IPS DF 19.7 (cell line): ENCODE measurements around the gene MTMR3.

ENCODE experiments used
- DNase-seq: peaks from one replicate; pipeline ENCODE4 v3.0.0-alpha.2; 2013; ENCODE audit warnings: low read depth, low spot score

Gene MTMR3

GRCh38 chr22:30027169-30027568 lies 144.2 kb downstream of the MTMR3 start:
- no peak for DNase-seq

- DNase-seq = no peak
Measured at GRCh38 chr22:30027791-30028190, 144.8 kb downstream of the MTMR3 start.

- no peak for DNase-seq
Measured at GRCh38 chr22:30028731-30029130, 145.8 kb downstream of the MTMR3 start.

GRCh38 chr22:30029512-30029911 lies 146.5 kb downstream of the MTMR3 start:
- DNase-seq = no peak

- no peak for DNase-seq
Measured at GRCh38 chr22:30030329-30030728, 147.4 kb downstream of the MTMR3 start.

- DNase-seq = no peak
Measured at GRCh38 chr22:30031328-30031727, 148.4 kb downstream of the MTMR3 start.

GRCh38 chr22:30031764-30032455 lies 148.9 kb downstream of the MTMR3 start:
- DNase-seq = no peak

- DNase-seq = no peak
Measured at GRCh38 chr22:30033137-30033536, 150.2 kb downstream of the MTMR3 start.

- DNase-seq = no peak
Measured at GRCh38 chr22:30033901-30034300, 150.9 kb downstream of the MTMR3 start.

- no peak for DNase-seq
Measured at GRCh38 chr22:30036656-30037055, 153.7 kb downstream of the MTMR3 start.

- DNase-seq = no peak
Measured at GRCh38 chr22:30038219-30038618, 155.2 kb downstream of the MTMR3 start.

- no peak for DNase-seq
Measured at GRCh38 chr22:30040499-30041260, 157.7 kb downstream of the MTMR3 start.

- no peak for DNase-seq
Measured at GRCh38 chr22:30041475-30041874, 158.5 kb downstream of the MTMR3 start.

- DNase-seq = no peak
Measured at GRCh38 chr22:30041881-30042280, 158.9 kb downstream of the MTMR3 start.

- no peak for DNase-seq
Measured at GRCh38 chr22:30043161-30043560, 160.2 kb downstream of the MTMR3 start.

- DNase-seq = no peak
Measured at GRCh38 chr22:30044369-30044768, 161.4 kb downstream of the MTMR3 start.

GRCh38 chr22:30044881-30045493 lies 162.0 kb downstream of the MTMR3 start:
- DNase-seq = no peak

- no peak for DNase-seq
Measured at GRCh38 chr22:30045494-30045887, 162.5 kb downstream of the MTMR3 start.

GRCh38 chr22:30045901-30046715 lies 163.1 kb downstream of the MTMR3 start:
- DNase-seq = no peak

- DNase-seq = no peak
Measured at GRCh38 chr22:30046716-30047363, 163.9 kb downstream of the MTMR3 start.

GRCh38 chr22:30047364-30047738 lies 164.4 kb downstream of the MTMR3 start:
- peak; percentile 17 for DNase-seq
